HG03025 (cell line): ENCODE results near the gene VTI1A.
"Not testable (repeated sequence)": the region's sequence is repeated elsewhere in the genome, so short reads cannot be mapped to it uniquely, and the experiment has no call there.

Source experiments
- ATAC-seq: cut with Tn5 transposase; IDR thresholded peaks from one replicate; pipeline ENCODE4 v1.9.1; 2021; ENCODE audit warnings: mild to moderate bottlenecking, moderate library complexity; ENCODE audit not compliant: unreplicated experiment, low FRiP score

Gene VTI1A

GRCh38 chr10:112536663-112537062 is 89.6 kb downstream of the VTI1A start:
- no peak for ATAC-seq

- no peak for ATAC-seq
Observed at GRCh38 chr10:112538168-112538567, 91.2 kb downstream of the VTI1A start.

DNA sequence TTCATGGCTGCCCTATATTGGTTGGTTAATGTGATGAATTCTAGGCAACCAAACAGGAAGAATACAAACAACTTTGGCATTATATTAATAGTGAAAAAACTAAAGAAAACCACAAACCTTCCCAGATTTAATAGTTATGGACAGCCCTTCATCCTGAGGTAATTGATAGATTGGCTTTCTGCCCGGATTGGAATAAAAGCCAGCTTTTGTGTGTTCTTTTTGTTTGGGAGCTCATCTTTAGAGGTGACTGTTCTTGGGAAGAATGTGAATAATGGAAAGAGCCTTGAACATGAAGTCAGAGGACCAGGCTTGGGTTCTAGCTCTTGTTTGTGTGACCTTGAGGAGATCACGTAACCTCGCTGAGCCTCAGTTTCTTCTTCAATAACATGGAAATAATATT is 92.3 kb downstream of the VTI1A start:
- no peak for ATAC-seq

GRCh38 chr10:112542823-112543222 is 95.8 kb downstream of the VTI1A start:
- not testable (repeated sequence) for ATAC-seq

DNA sequence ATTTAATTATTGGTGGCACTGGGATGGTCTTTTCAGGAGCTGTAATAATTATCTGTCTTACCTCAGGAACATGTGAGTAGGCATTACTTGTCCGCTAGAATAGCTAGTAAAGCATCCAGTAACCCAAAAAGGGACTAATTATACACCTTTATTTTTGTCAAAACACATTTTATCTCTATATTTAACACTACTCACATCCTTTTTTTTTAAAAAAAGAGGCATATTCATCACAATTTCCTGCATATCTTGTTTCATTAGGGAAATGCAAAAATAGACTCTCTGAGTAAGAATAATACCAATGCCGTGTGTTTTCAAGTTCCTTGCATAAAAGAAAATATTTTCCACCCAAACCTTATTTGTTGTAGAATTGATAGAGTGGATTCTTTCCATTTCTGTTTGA is 99.5 kb downstream of the VTI1A start:
- ATAC-seq, result no peak

GRCh38 chr10:112548535-112549276 is 101.7 kb downstream of the VTI1A start:
- ATAC-seq, result no peak

GRCh38 chr10:112552593-112553110 is 105.6 kb downstream of the VTI1A start:
- ATAC-seq, result no peak

DNA sequence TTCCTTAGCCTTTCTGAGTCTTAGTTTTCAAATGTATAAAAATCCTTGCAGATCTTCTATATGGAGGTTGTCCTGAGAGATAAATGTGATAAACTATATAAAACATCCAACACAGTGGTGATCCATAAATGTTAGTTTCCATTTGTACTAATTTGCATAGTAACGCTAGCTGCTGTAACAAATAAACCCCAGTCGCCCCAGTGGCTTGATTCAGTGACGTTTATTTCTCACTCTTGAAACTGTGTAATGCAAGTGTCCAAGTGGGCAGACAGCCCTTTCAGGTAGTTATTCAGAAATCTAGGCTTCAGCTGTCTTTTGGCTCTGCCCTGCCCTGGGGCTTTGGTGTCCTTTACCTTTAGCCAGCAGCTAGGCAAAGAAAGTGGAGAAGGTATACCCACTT is 106.3 kb downstream of the VTI1A start:
- no peak for ATAC-seq

DNA sequence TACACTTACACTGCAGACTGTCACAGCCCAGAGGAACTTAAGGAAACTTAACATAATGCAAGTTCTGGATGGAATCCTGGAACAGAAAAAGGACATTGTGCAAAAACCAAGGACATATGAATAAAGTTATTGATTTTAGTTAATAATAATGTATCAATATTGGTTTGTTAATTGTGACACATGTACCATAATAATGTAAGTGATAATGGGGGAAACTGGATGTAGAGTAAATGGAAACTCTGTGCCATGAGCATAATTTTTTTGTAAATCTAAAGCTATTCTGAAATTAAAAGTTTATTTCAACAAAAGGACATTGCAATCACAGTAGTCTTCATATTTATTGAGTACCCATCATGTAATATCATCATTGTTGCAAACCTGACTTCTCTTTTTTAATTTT is 107.2 kb downstream of the VTI1A start:
- ATAC-seq, result no peak

DNA sequence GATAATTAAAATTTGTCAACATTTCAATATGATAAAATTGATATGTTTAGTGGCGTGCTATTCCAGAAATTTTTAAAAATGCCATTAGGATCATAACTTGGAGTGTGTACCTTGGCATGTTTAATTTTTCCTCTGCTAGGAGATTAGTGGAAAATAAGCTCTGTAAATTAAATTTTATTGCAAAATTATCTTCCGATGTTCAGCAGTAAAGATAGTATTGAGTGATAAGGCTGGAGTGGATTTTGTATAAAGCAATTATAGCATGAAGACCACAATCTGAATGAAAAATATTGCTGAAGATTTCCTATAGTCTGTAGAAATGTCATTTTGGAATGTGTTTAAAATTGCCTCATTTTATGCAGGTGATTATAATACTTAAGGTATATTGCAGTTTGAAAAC is 110.2 kb downstream of the VTI1A start:
- ATAC-seq, result no peak

- no peak for ATAC-seq
Observed at GRCh38 chr10:112558476-112559142, 111.6 kb downstream of the VTI1A start.

- no peak for ATAC-seq
Observed at GRCh38 chr10:112559349-112559748, 112.3 kb downstream of the VTI1A start.

DNA sequence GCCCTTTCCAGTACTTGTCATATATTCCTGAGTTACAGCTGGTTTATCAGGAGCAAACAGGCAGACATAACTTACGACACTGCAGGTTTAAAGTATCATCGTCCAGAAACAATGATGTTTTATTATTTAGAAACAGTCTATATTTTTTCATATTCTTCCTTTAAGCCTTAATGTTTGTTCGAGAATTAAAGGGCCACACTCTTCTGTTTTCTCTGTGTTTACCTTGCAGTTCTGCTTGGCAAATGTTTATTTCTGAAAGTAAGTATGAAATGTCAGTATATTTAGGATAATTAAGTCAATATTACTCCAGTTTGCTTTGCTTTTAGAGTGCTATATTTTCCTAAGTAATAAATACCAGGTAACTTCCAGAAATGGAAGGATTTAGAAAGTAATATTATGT is 115.1 kb downstream of the VTI1A start:
- no peak for ATAC-seq

DNA sequence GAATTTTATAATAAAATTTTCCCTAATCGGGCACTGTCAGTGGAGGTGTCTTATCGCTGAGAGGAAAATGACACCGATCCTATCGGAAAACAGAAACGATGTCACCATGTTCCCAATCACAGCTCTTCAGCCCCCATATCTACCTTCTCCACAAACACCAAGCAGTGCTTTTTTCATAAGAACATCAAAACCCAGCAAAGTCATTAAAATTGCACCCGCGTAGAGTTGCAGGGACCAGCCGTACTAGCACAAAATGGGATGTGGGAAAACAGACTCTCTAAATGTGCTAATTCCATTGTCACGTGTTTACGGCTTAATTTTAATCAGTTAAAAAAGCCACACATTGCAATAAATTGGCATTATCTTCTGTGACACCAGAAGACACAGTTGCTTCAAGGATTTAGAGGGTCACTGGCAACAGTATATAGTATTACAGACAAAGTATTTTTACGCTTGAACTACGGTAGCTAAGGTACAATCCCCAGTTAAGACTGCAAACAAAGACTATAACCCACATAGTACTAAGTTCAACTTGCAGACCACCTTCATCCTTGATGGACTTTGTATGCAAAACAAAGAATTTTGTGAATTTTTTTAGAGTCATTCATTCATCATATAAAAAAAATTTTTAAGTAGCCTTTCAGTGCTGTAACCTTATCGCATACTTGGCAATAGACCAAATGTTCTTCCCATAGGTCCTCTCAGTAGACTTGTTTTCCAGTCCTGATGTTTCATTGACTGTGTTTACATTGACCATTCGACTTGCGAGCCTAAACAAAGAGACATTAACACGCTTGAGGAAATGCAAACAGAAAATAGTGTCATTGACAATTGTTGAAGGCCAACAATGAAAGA is 116.0 kb downstream of the VTI1A start:
- ATAC-seq, result no peak

DNA sequence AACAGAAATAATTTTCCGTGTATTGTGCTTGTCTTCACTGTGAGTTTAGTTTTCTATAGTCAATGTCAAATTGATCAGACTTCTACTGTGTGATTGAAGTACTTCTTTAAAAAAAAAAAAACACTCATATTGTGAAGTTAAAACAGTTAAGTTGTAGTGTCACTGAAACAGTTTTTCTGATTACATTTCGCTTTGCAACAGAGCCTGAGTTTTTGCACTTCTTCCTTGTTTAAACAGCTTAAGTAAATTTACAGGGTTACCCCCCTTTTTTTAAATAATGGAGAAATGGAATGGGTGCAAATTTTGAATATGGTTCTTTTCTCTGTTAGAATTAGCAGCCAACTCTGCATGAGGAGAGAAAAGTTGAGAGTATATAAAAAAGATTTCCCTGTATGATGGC is 117.3 kb downstream of the VTI1A start:
- no peak for ATAC-seq

DNA sequence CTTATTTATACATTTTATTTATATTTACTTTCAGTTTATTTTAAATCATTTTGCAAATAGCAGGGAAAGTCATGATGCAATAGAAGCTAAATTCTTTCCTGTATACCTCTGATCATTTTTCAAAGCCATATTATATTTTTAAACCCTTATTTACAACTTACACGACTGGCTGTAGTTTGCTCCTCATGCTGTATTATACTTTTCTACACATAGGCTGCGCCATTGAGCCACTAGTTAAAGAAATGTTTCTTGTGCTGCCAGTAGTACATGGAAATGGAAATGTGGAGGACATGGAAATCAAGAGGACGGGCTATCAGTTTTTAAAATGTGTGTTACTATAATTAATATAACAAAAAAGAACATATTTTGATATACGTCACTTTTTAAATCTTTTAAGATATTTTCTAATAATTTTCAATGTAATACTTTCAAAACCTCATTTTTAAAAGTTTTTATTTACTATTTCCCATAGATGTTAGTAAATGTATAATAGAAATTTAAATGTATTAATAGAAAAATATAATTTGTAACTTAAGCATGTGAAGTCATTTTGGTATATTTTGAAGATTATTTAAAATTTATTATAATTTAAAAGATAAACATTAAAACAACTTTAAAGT is 118.5 kb downstream of the VTI1A start:
- ATAC-seq, result no peak

DNA sequence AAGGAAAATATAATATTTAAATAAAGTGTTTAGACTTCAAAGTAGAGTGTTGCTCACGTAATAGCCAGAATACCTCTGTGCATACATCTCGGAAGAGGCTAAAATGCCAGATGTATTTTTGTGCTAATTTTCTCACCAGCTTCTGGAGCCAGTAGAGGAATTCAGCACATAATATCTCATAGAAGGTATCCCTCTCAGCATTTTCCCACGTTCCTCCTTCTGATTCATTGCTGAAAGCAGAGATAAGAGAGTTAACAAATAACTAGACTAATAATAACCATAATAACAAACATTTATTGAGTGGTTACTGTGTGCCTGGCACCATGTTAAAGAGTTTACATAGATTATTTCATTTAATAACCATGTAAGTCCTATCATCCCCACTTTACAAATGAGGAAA is 123.6 kb downstream of the VTI1A start:
- ATAC-seq, result no peak

DNA sequence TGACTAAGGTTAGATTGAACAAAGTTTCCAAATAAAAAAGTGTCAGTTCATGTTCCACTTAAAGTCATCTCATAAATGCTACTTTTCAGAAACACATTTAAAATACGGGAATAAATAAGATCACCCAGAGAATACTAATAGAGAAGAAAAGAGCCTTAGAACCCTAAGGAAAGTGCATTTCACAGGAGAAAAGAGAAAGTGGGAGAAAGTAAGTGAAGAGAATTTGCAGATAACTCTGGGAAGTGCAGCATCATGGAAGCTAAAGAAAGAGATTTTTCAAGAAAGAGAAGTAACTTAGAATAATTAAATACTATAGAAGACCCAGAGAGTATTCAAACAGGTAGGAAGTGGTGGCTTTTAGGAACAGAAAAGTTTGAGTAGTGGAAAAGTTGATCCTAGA is 132.6 kb downstream of the VTI1A start:
- ATAC-seq, result no peak

DNA sequence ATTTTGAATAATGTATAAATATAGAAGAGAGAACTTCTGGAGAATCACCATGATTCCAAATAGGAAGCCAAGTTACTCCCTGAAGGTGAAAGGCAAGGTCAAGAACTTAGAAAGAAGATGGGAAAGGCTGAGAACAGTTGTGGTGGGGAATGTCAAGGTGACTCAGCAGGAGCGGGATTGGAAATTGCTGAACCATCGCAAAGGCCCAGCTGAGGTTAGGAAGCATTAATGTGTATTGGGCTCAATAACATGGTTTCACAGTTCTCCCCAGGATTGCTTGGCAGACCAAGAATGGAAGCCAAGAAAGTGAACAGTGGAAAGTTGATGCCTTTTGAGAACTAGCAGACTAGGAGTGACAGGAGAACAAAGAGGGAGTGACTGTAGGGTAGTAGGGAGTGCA is 133.3 kb downstream of the VTI1A start:
- ATAC-seq, result no peak

DNA sequence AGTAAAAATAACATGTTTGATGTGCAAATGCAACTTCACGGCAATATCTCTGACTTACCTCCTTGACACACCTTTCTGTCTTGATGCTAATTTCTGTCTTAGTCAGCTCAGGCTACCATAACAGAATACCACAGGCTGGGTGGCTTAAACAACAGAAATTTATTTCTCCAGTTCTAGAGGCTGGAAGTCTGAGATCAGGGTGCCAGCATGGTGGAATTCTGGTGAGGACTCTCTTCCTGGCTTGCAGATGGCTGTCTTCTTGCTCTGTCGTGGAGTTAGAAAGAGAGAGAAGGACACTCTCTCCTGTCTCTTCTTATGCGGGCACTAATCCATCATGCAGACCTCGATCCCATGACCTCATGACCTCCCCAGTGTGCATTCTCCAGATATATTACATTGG is 134.9 kb downstream of the VTI1A start:
- no peak for ATAC-seq
